Activated naive CD4-positive, alpha-beta T cell (primary cell): ENCODE measurements around the gene DNAH10.

Source experiments
- DNase-seq, 4 experiments: peaks; one replicate each; lab custom pipeline; 2025; lab: John Stamatoyannopoulos, UW

The DNAH10 gene

GRCh38 chr12:123845881-123846280 lies 83.8 kb downstream of the DNAH10 start:
- DNase-seq = no peak

DNA sequence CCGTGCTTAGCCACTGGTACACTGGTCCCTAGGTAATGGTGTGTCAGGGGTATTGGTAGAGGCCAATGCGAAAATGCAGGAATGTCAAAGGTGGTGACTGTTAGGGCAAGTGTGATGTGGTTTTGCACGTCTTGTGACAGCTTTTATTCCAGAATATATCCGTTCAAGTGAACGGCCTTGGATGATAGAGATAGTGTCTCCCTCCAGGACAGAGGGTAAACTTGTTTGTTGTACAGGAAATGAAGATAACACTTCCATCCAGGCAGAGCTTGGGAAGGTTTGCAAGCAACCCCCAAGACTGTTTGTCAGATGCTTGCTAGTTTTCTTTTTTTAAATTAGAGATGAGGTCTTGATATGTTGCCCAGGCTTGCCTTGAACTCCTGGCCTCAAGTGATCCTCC lies 84.2 kb downstream of the DNAH10 start:
- no peak for DNase-seq

DNA sequence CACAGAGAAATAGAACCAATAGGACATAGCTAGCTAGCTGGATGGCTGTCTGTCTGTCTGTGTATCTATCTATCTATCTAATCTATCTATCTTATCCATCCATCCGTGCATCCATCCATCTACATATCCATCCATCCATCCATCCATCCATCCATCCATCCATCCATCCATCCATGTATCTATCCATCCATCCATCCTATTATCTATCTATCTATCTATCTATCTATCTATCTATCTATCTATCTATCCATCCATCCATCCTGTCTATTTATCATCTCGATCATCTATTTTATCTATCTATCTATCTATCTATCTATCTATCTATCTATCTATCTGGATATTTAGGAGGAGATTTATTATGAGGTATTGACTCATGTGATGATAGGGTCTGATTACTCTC lies 84.9 kb downstream of the DNAH10 start:
- no peak for DNase-seq

DNA sequence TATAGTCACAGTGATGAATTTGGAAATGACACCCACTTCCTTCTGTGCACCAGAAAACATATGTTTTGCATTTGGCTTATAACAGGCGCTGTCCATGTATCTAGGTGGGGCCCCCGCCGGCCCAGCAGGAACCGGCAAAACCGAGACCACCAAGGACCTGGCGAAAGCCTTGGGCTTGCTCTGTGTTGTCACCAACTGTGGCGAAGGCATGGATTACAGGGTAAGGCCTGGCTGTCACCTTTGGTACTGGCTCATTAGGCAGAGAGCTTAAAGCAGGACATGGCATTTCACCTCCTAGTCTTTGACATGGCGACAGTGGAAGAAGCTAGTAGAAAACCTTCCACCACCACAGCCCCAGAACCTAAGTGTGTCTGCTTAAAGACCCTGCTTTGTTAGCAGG lies 85.8 kb downstream of the DNAH10 start:
- no peak for DNase-seq

DNA sequence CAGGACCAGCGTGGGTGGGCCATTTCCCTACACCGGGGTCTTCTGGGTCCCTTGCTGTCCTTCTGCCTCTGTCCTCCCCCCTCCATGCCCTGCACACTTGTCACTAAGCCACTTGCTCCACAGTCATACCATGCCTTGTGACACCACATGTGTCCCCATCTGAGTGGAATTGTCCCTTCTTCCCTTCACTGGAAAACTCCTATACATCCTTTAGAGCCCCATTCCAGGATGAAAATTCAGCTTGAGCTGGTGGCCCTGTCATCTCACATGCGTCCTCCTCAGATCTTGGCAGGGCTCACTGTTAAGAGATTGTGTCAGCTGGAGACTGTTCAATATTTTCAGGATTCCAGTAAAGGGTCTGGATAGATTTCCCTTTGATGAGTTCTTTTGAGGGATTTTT lies 87.4 kb downstream of the DNAH10 start:
- DNase-seq = no peak

- DNase-seq = no peak
Observed at GRCh38 chr12:123850246-123851134, 88.4 kb downstream of the DNAH10 start.

GRCh38 chr12:123853396-123854070 lies 91.4 kb downstream of the DNAH10 start:
- no peak for DNase-seq

DNA sequence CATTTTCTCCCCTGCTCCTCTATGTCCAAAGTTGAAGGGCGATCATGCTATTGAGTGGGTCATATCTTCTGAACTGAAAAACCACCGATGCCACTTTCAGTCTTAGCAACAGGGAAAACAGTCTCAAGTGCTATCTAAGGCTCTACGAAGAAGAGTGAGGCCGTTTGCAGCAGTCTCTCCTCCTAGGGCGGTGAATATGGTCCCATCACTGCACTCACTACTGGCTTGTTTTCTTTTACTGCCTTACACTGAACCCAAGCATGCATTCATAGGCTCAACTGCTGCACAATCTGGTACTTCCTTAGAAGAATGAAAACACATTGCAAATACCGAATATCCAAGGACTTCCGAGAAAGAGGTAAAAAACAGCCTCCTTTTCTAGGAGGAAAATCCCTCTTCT lies 92.1 kb downstream of the DNAH10 start:
- DNase-seq = no peak

DNA sequence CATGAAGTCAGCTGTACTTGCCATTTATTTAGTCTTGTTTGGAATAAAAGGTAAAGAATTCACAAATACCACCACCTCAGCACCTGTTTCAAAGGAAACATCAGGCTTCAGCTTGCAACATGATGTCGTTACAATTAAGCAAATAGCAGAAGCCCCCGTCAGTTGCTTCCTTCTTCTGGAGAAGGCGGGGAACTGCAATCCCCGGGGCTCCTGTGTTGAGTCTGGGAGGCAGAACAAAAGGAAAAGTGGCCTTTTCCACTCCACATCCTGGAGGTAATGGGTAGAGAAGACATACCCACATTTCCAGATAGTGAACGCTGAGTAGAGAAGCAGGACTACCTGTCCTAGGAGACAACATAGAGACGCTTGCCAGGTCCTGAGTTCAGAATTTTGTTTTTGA lies 92.8 kb downstream of the DNAH10 start:
- DNase-seq = no peak

DNA sequence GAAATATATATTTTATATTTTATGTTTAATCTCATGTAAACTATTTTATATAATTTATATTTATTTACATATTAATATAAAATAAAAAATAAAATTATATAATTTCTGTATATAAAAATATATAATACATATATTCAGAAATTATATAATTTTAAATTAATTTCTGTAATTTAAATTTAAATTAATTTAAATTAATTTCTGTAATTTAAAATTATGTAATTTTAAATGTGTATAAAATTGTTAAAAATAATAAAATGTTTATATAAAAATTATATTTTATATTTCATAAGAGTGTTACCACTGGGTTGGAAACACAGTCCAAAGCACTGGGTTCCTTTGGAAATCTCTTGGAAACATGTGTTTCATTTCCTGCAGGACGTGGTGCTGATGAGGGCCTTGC lies 94.6 kb downstream of the DNAH10 start:
- no peak for DNase-seq

GRCh38 chr12:123858176-123858575 lies 96.1 kb downstream of the DNAH10 start:
- no peak for DNase-seq

GRCh38 chr12:123859035-123859434 lies 96.9 kb downstream of the DNAH10 start:
- no peak for DNase-seq

DNA sequence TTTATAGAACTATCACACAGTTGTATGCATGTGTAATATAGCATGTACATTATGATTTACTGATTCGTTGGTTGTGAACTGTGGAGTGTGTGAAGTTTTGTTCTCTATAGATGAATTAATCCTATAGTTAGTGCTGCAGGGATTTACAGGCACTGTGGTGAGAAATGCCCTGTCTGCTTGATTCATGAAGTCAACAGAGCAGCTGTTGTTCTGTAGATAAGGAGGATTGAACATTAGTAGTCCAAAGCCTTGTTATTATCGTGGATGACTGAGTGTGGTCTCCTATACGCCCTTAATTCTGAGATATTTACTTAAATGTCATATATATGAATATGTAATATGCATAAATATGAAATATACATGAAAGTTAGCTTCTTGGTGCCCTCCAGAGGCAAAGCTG lies 98.3 kb downstream of the DNAH10 start:
- no peak for DNase-seq

DNA sequence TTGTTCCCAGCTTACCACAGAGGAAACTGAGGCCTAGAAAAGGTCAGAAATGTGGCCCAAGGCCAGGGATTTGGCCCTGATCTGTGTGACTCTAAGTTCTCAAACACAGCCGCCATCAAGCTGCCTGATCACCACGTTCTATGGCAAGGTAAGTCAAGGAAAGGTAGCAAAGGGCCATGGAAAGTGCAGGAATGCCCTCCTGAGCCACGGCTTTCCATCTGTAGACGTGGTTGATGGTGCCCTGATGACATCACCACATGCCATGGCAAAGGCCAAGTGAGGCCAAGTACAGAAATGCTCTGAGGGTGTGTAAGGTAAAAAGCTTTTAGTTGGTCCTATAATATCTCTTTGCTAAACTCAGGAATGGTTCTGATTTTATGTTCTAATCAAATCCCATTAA lies 99.3 kb downstream of the DNAH10 start:
- no peak for DNase-seq

DNA sequence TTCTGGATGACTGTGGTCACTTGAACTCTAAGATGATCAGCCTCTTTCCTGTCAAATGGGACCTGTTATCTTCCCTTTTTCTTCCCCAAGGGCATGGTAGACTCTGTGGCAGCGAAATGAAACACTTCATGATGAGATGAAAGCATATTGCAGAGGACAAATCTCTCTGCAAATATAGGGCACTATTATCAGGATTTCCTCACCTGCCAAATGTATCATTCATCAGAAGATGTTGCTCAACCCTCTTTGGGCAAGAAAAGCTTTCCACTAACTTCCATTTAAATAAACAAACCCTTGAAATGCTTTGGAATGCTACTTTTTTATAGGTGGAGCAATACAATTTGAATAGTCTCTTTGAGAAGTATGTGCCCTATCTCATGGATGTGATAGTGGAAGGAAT lies 105.0 kb downstream of the DNAH10 start:
- no peak for DNase-seq

- no peak for DNase-seq
Observed at GRCh38 chr12:123868791-123869190, 106.7 kb downstream of the DNAH10 start.

DNA sequence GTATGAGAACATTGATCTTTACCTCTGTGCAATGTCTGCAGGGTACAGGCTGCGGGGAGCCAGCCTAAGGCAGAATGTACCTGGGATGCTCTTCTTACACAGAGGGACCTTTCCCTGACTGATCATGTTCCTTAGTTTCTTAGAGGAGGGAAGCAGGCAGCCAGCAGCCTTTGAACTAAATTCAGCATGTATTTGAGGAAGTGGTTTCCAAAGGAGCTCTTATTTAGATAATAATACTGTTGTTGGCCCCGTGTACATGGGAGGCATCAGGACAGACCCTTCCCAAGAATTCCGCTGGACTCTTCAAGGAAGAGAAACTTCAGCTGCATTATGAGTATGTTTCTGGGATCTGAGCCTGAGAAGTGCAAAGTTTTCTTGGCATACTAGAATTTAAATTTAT lies 111.7 kb downstream of the DNAH10 start:
- DNase-seq = no peak

DNA sequence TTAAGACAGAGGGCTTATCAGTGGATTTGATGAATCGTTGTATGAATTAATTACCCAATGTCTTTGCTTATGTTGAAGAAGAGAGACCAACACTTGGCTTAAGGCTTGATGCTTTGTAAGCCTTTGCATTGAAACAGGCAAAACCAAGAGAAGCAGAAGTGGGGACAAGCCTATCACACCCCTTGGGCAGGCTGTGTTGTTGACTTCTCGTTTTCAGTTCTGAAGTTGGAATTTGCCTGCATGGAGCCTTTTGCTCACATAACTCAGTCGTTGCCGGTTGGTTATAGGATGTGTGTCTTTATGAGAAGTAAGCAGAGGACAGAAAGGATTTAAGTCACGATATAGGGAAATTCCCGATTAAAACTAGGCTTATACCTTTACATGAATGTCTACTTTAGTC lies 115.9 kb downstream of the DNAH10 start:
- DNase-seq = no peak

DNA sequence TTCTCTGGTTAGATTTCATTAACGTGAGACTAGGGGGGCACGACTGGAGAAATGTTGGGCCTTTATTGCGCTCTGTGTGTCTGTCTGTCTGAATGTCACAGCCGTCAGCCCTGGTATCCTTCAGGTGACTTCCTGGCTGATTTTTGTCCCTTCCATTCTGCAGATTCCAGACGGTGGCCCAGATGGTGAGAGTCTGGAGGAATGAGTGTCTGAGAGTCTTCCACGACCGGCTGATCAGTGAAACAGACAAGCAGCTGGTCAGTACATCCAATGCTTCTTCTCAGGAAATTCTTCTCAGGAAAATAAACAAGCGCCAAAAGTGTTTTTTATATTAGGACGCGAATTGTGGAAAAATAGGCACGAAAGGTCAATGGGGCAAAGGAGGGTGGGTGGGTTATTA lies 117.0 kb downstream of the DNAH10 start:
- no peak for DNase-seq

DNA sequence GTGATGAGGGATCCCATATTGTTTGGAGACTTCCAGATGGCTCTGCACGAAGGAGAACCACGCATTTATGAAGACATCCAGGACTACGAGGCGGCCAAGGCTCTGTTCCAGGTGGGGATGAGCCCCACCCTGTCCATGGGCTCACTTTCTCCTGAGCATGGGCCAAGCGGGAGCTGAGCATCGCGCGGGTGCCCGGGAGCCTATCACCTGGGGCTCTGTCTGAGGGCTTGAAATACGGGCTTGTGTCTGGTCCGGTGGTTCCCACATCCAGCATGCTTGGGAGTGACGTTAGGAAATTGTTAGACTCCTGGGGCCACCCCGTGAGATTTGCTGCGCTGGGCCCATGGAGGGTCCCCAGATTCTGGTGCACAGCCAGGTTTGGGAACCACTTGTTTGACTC lies 117.6 kb downstream of the DNAH10 start:
- DNase-seq = no peak

GRCh38 chr12:123882161-123882705 lies 120.1 kb downstream of the DNAH10 start:
- DNase-seq = no peak

- no peak for DNase-seq
Observed at GRCh38 chr12:123886258-123886657, 124.2 kb downstream of the DNAH10 start.

DNA sequence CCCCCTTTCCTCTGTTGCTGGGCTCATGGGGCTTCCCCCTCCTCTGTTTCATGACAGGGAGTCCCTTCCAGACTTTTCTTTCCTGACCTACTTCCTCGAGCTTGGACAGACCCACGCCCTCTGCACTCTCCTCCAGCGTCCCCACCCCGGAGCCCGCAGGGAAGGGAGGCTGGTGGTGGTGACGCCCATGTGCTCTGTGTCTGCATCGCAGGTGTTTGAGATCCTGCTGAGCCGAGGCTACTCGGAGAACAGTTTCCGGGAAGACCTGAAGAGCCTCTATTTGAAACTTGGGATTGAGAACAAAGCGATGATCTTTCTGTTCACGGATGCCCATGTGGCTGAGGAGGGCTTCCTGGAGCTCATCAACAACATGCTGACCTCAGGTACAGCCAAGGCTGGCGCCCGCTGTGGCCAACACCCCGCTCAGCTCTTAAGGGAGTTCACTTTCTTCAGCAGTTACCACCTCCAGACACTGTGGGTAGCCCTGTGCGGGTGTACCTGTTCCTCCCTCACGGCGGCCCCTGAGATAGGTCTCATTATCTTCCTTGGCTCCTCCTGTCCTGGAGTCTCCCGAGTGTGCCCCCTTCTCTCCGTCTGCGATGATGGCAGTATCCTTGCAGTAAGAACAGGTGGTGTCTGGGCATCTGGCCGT lies 125.0 kb downstream of the DNAH10 start:
- DNase-seq = no peak
